ENCODE measurements around the gene LCN15. TPM values are rescaled to one million over a fixed set of nuclear protein-coding genes. Genes with fewer than 3 reads are reported as not detected.
"Not testable (repeated sequence)": the region's sequence is repeated elsewhere in the genome, so short reads cannot be mapped to it uniquely, and the experiment has no call there.

LCN15 gene
- polyA plus RNA-seq, 3 donors, result not detected

GRCh38 chr9:136787690-136788400 is 23.5 kb upstream of the LCN15 start:
- Histone ChIP-seq H3K9me3 (replicated peaks in 1 of 2; ENCODE audit: control insufficient read depth in 1 of 2, insufficient read depth in 1 of 2, low read length in 2 of 2) (no peaks in the 10 kb centered on the region), H3K9ac (ENCODE audit: insufficient read depth, low read length, poor library complexity, severe bottlenecking) (no peak overlapping the region), H3K36me3 (replicated peaks in 1 of 2; ENCODE audit: control insufficient read depth in 1 of 2, insufficient read depth in 2 of 2, low read length in 2 of 2) (no peaks in the 10 kb centered on the region), H3K4me1 (ENCODE audit: control insufficient read depth in 1 of 2, insufficient read depth in 2 of 2, low read length in 2 of 2) (peaks cover 17 to 23% of the 10 kb centered on the region in 2 donors), H3K4me2 (replicated peaks; ENCODE audit: extremely low read depth, low read length, poor library complexity, severe bottlenecking) (no peak overlapping the region), H3K27ac (ENCODE audit: low read depth in 1 of 2, low read length in 2 of 2) (no peak overlapping the region), H2AFZ (ENCODE audit: insufficient read depth, low read depth, low read length, poor library complexity, severe bottlenecking) (no peak overlapping the region), H4K20me1 (ENCODE audit: insufficient read depth, low read length) (peaks cover 13% of the 10 kb centered on the region), H3K79me2 (ENCODE audit: insufficient read depth, low read length) (peaks cover 4% of the 10 kb centered on the region), H3K27me3 (ENCODE audit: control insufficient read depth in 2 of 2, insufficient read depth in 2 of 2, low read length in 2 of 2) (no peaks in the 10 kb centered on the region), H3K4me3 (replicated peaks in 1 of 3; ENCODE audit: low read depth in 2 of 3, low read length in 3 of 3) (no peak overlapping the region)
- Mint-ChIP-seq H3K4me3 (peak overlapping the region in 1 of 2 donors; percentile 9), H3K36me3 (peaks cover 0 to 4% of the 10 kb centered on the region in 2 donors), H3K27ac (peak overlapping the region in 1 of 7 donors; percentile 64), H3K4me1 (peaks cover 15% of the 10 kb centered on the region), H3K9me3 (no peaks in the 10 kb centered on the region), H3K27me3 (ENCODE audit: low read depth in 3 of 3) (peaks cover 0 to 3% (median 0%) of the 10 kb centered on the region in 3 donors)
- 20% methylated on average over 11 of the region's 21 CpGs for WGBS (ENCODE audit: insufficient coverage)
- TF ChIP-seq CTCF (IDR thresholded peaks at IDR 0.05), result peak; percentile 90
- DNase-seq, result peak; percentile 52 to 70 (median 69)
- intact Hi-C loops (cut with micrococcal nuclease), result loop anchor here (1.0 to 10.0 kb wide), 3 partner anchors 244 to 277 kb away; partner anchors contain the start of gene FUT7 (in 1 of the 2)

- H2AFZ ChIP-seq (ENCODE audit: insufficient read depth, low read depth, low read length, poor library complexity, severe bottlenecking), result not testable (repeated sequence)
Observed at GRCh38 chr9:136786983-136787382, 22.7 kb upstream of the LCN15 start.

More at GRCh38 chr9:136786983-136787382, 22.7 kb upstream of the LCN15 start:
- 80% methylated on average over 3 of the region's 4 CpGs for WGBS (ENCODE audit: insufficient coverage)
- H3K27me3 ChIP-seq (ENCODE audit: control insufficient read depth in 2 of 2, insufficient read depth in 2 of 2, low read length in 2 of 2); H3K27me3 Mint-ChIP-seq (ENCODE audit: low read depth in 3 of 3); H3K4me3 Mint-ChIP-seq; H3K9ac ChIP-seq (ENCODE audit: insufficient read depth, low read length, poor library complexity, severe bottlenecking); H3K27ac Mint-ChIP-seq; DNase-seq; H3K36me3 Mint-ChIP-seq; H3K4me2 ChIP-seq (replicated peaks; ENCODE audit: extremely low read depth, low read length, poor library complexity, severe bottlenecking); H3K9me3 Mint-ChIP-seq; H3K9me3 ChIP-seq (replicated peaks in 1 of 2; ENCODE audit: control insufficient read depth in 1 of 2, insufficient read depth in 1 of 2, low read length in 2 of 2); H4K20me1 ChIP-seq (ENCODE audit: insufficient read depth, low read length); H3K36me3 ChIP-seq (replicated peaks in 1 of 2; ENCODE audit: control insufficient read depth in 1 of 2, insufficient read depth in 2 of 2, low read length in 2 of 2); H3K4me3 ChIP-seq (replicated peaks in 1 of 3; ENCODE audit: low read depth in 2 of 3, low read length in 3 of 3); H3K27ac ChIP-seq (ENCODE audit: low read depth in 1 of 2, low read length in 2 of 2); H3K79me2 ChIP-seq (ENCODE audit: insufficient read depth, low read length): not testable (repeated sequence)
- intact Hi-C loops (cut with micrococcal nuclease), result loop anchor here (1.0 to 10.0 kb wide), 3 partner anchors 245 to 278 kb away; partner anchors contain the start of gene FUT7 (in 1 of the 2)
- peaks cover 10% of the 10 kb centered on the region for H3K4me1 Mint-ChIP-seq
- peaks cover 12 to 15% of the 10 kb centered on the region in 2 donors for H3K4me1 ChIP-seq (ENCODE audit: control insufficient read depth in 1 of 2, insufficient read depth in 2 of 2, low read length in 2 of 2)
